CMK (cell line): ENCODE measurements around the gene FSTL4.

Source experiments
- DNase-seq: peaks from one replicate; pipeline ENCODE4 v3.0.0-alpha.2; 2010; ENCODE audit warnings: low read depth

The FSTL4 gene

GRCh38 chr5:133427121-133427777 is 185.1 kb downstream of the FSTL4 start:
- no peak for DNase-seq

- no peak for DNase-seq
Measured at GRCh38 chr5:133426264-133426663, 186.1 kb downstream of the FSTL4 start.

GRCh38 chr5:133425764-133426163 is 186.6 kb downstream of the FSTL4 start:
- DNase-seq, result no peak

GRCh38 chr5:133425222-133425621 is 187.1 kb downstream of the FSTL4 start:
- DNase-seq, result no peak

GRCh38 chr5:133423618-133424282 is 188.6 kb downstream of the FSTL4 start:
- DNase-seq, result peak; percentile 21

- DNase-seq, result no peak
Measured at GRCh38 chr5:133423011-133423617, 189.2 kb downstream of the FSTL4 start.

- no peak for DNase-seq
Measured at GRCh38 chr5:133421806-133422205, 190.5 kb downstream of the FSTL4 start.

GRCh38 chr5:133421394-133421793 is 190.9 kb downstream of the FSTL4 start:
- no peak for DNase-seq

- DNase-seq, result no peak
Measured at GRCh38 chr5:133420440-133421301, 191.7 kb downstream of the FSTL4 start.

- no peak for DNase-seq
Measured at GRCh38 chr5:133415906-133416305, 196.4 kb downstream of the FSTL4 start.

GRCh38 chr5:133415506-133415905 is 196.8 kb downstream of the FSTL4 start:
- DNase-seq, result no peak

GRCh38 chr5:133412661-133413060 is 199.7 kb downstream of the FSTL4 start:
- DNase-seq, result no peak

GRCh38 chr5:133410335-133410828 is 202.0 kb downstream of the FSTL4 start:
- no peak for DNase-seq

- DNase-seq, result no peak
Measured at GRCh38 chr5:133409210-133409674, 203.1 kb downstream of the FSTL4 start.

- DNase-seq, result no peak
Measured at GRCh38 chr5:133408322-133408721, 204.0 kb downstream of the FSTL4 start.

GRCh38 chr5:133406977-133407632 is 205.2 kb downstream of the FSTL4 start:
- no peak for DNase-seq

GRCh38 chr5:133406208-133406976 is 205.9 kb downstream of the FSTL4 start:
- DNase-seq, result no peak

GRCh38 chr5:133405275-133406034 is 206.9 kb downstream of the FSTL4 start:
- DNase-seq, result no peak

- no peak for DNase-seq
Measured at GRCh38 chr5:133404724-133405123, 207.6 kb downstream of the FSTL4 start.

GRCh38 chr5:133403741-133404364 is 208.5 kb downstream of the FSTL4 start:
- no peak for DNase-seq
